GM23248 (cell line): ENCODE results near the gene PAQR6.

Source experiments
- EZH2 ChIP-seq: fragments of 200-600 bp; sonication (generic); IDR thresholded peaks from 2 replicates; pipeline ENCODE4 v1.6.1; 2018; ENCODE audit warnings: antibody characterized with exemption, mild to moderate bottlenecking; ENCODE audit not compliant: insufficient read depth, poor library complexity, severe bottlenecking
- EZH2phosphoT487 ChIP-seq: fragments of 200-600 bp; sonication (generic); IDR thresholded peaks from 2 replicates; pipeline ENCODE4 v1.6.1; 2018; ENCODE audit warnings: antibody characterized with exemption, moderate library complexity, mild to moderate bottlenecking, low read depth; ENCODE audit not compliant: insufficient read depth

DNA sequence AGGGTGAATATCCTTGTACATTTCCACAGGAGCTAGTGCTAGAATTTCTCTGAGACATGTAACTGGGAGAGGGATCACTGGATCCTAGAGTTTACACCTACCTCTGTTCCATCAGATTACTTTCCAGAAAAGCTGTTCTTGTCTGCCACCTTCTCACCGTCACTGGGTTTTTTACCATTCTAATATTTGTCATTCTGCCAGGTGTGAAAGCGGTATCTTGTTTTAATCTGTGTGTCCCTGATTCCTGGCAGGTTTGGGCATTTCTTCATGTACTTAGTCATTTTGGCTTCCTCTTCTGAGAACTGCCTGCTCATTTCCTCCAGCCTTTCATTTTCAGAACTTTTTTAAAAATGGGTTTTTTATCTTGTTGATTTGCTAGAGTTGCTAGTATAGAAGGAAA lies 30.0 kb downstream of the PAQR6 start:
- no peak for TF ChIP-seq EZH2
- TF ChIP-seq EZH2phosphoT487: no peak
